NCI-H82 (cell line): ENCODE results near the gene EBPL.

Experiments
- DNase-seq: peaks from one replicate; lab custom pipeline; 2025; lab: John Stamatoyannopoulos, UW

EBPL gene

GRCh38 chr13:49676581-49677298 is 14.5 kb downstream of the EBPL start:
- no peak for DNase-seq

- DNase-seq = peak; percentile 51
Observed at GRCh38 chr13:49670828-49671227, 20.5 kb downstream of the EBPL start.

- peak; percentile 89 for DNase-seq
Observed at GRCh38 chr13:49669735-49670309, 21.5 kb downstream of the EBPL start.

GRCh38 chr13:49667773-49668172 is 23.5 kb downstream of the EBPL start:
- DNase-seq = no peak

GRCh38 chr13:49664606-49665005 is 26.7 kb downstream of the EBPL start:
- peak; percentile 99 for DNase-seq

GRCh38 chr13:49657241-49657641 is 34.0 kb downstream of the EBPL start:
- peak; percentile 94 for DNase-seq

- DNase-seq = peak; percentile 95
Observed at GRCh38 chr13:49655906-49656305, 35.4 kb downstream of the EBPL start.

GRCh38 chr13:49654011-49654410 is 37.3 kb downstream of the EBPL start:
- DNase-seq = no peak

GRCh38 chr13:49653478-49653877 is 37.8 kb downstream of the EBPL start:
- no peak for DNase-seq

GRCh38 chr13:49652355-49653305 is 38.7 kb downstream of the EBPL start:
- DNase-seq = peak; percentile 99

GRCh38 chr13:49651570-49652354 is 39.5 kb downstream of the EBPL start:
- peak; percentile 82 for DNase-seq

GRCh38 chr13:49649963-49650312 is 41.3 kb downstream of the EBPL start:
- DNase-seq = peak; percentile 21

- DNase-seq = peak; percentile 67
Observed at GRCh38 chr13:49649244-49649962, 41.9 kb downstream of the EBPL start.

- DNase-seq = no peak
Observed at GRCh38 chr13:49646688-49647087, 44.6 kb downstream of the EBPL start.

- no peak for DNase-seq
Observed at GRCh38 chr13:49645451-49645850, 45.8 kb downstream of the EBPL start.

GRCh38 chr13:49643035-49643646 is 48.1 kb downstream of the EBPL start:
- peak; percentile 31 for DNase-seq

- no peak for DNase-seq
Observed at GRCh38 chr13:49641801-49642291, 49.4 kb downstream of the EBPL start.

GRCh38 chr13:49638744-49639072 is 52.6 kb downstream of the EBPL start:
- no peak for DNase-seq

GRCh38 chr13:49638030-49638743 is 53.1 kb downstream of the EBPL start:
- no peak for DNase-seq

GRCh38 chr13:49636705-49637104 is 54.6 kb downstream of the EBPL start:
- no peak for DNase-seq
